ENCODE results near the gene AMN. TPM values are rescaled to one million over a fixed set of nuclear protein-coding genes. Genes with fewer than 3 reads are reported as not detected.
A peak's percentile ranks its signal among the peaks of the same experiment; 100 is the strongest.

AMN gene
- total and polyA plus RNA-seq, 7 experiments from 2014 or later: 0.53 to 11.0 (median 3.8) TPM

GRCh38 chr14:102905116-102906108 lies 17.1 kb upstream of the AMN start:
- DNase-seq (no peak), ATAC-seq (no peak)
- H3K9me3 ChIP-seq (ENCODE audit: control insufficient read depth in 2 of 3, low read length in 3 of 3): no peaks in the 10 kb centered on the region
- ChIA-PET POLR2A (no interaction called here), CTCF (no interaction called here)
- peaks cover 0 to 33% (median 9%) of the 10 kb centered on the region in 5 donors for H3K36me3 Mint-ChIP-seq
- no peaks in the 10 kb centered on the region for H3K27me3 ChIP-seq (ENCODE audit: control insufficient read depth in 2 of 2, insufficient read depth in 2 of 2, low read length in 2 of 2)
- intact Hi-C loops (cut with micrococcal nuclease): no loop called here
- H3K4me3 Mint-ChIP-seq: no peak overlapping the region
- no peaks in the 10 kb centered on the region for H3K9me3 Mint-ChIP-seq
- H3K27ac Mint-ChIP-seq: peak overlapping the region in 5 of 9 donors; percentile 20 to 49 (median 43)
- peaks cover 0 to 62% (median 9%) of the 10 kb centered on the region in 3 experiments for H3K36me3 ChIP-seq (ENCODE audit: control insufficient read depth in 2 of 3, insufficient read depth in 3 of 3, low read length in 3 of 3)
- no peaks in the 10 kb centered on the region for H3K27me3 Mint-ChIP-seq
- H3K4me1 Mint-ChIP-seq: peaks cover 5 to 17% (median 14%) of the 10 kb centered on the region in 7 donors
- no peak overlapping the region for H3K4me3 ChIP-seq (ENCODE audit: low read length)
- H3K27ac ChIP-seq (ENCODE audit: low read depth, low read length): no peak overlapping the region
- peaks cover 5 to 14% of the 10 kb centered on the region in 2 donors for H3K4me1 ChIP-seq (ENCODE audit: control insufficient read depth in 2 of 2, insufficient read depth in 2 of 2, low read length in 2 of 2)

GRCh38 chr14:102906616-102907302 lies 15.7 kb upstream of the AMN start:
- Mint-ChIP-seq H3K27me3 (no peaks in the 10 kb centered on the region), H3K27ac (no peak overlapping the region), H3K36me3 (peaks cover 0 to 38% (median 9%) of the 10 kb centered on the region in 5 donors), H3K9me3 (no peaks in the 10 kb centered on the region), H3K4me1 (peaks cover 1 to 5% (median 2%) of the 10 kb centered on the region in 7 donors), H3K4me3 (no peak overlapping the region)
- Histone ChIP-seq H3K4me3 (ENCODE audit: low read length) (no peak overlapping the region), H3K27me3 (ENCODE audit: control insufficient read depth in 2 of 2, insufficient read depth in 2 of 2, low read length in 2 of 2) (no peaks in the 10 kb centered on the region), H3K9me3 (ENCODE audit: control insufficient read depth in 2 of 3, low read length in 3 of 3) (no peaks in the 10 kb centered on the region), H3K36me3 (ENCODE audit: control insufficient read depth in 2 of 3, insufficient read depth in 3 of 3, low read length in 3 of 3) (peaks cover 0 to 63% (median 9%) of the 10 kb centered on the region in 3 experiments), H3K27ac (ENCODE audit: low read depth, low read length) (no peak overlapping the region), H3K4me1 (ENCODE audit: control insufficient read depth in 2 of 2, insufficient read depth in 2 of 2, low read length in 2 of 2) (peaks cover 3 to 4% of the 10 kb centered on the region in 2 donors)
- intact Hi-C loops (cut with micrococcal nuclease): no loop called here
- ATAC-seq (no peak), DNase-seq (no peak)
- ChIA-PET POLR2A (no interaction called here), CTCF (no interaction called here)

- no peaks in the 10 kb centered on the region for H3K27me3 Mint-ChIP-seq
- H3K27me3 ChIP-seq (ENCODE audit: control insufficient read depth in 2 of 2, insufficient read depth in 2 of 2, low read length in 2 of 2): no peaks in the 10 kb centered on the region
- DNase-seq: no peak
- H3K36me3 Mint-ChIP-seq: peaks cover 0 to 37% (median 9%) of the 10 kb centered on the region in 5 donors
- H3K9me3 ChIP-seq (ENCODE audit: control insufficient read depth in 2 of 3, low read length in 3 of 3): no peaks in the 10 kb centered on the region
- H3K9me3 Mint-ChIP-seq: no peaks in the 10 kb centered on the region
- ChIA-PET POLR2A (no interaction called here), CTCF (no interaction called here)
- H3K4me3 ChIP-seq (ENCODE audit: low read length): no peak overlapping the region
- no peak overlapping the region for H3K27ac ChIP-seq (ENCODE audit: low read depth, low read length)
- no peaks in the 10 kb centered on the region for H3K4me1 ChIP-seq (ENCODE audit: control insufficient read depth in 2 of 2, insufficient read depth in 2 of 2, low read length in 2 of 2)
- H3K36me3 ChIP-seq (ENCODE audit: control insufficient read depth in 2 of 3, insufficient read depth in 3 of 3, low read length in 3 of 3): peaks cover 0 to 69% (median 9%) of the 10 kb centered on the region in 3 experiments
- ATAC-seq: peak; percentile 20
- intact Hi-C loops (cut with micrococcal nuclease): no loop called here
- H3K27ac Mint-ChIP-seq: no peak overlapping the region
- H3K4me3 Mint-ChIP-seq: no peak overlapping the region
- H3K4me1 Mint-ChIP-seq: peaks cover 0 to 5% (median 0%) of the 10 kb centered on the region in 7 donors
These were observed 15.1 kb upstream of the AMN start for GRCh38 chr14:102907303-102907844.

- peaks cover 0 to 30% (median 7%) of the 10 kb centered on the region in 5 donors for H3K36me3 Mint-ChIP-seq
These were observed 14.3 kb upstream of the AMN start for GRCh38 chr14:102907980-102908730.

GRCh38 chr14:102908766-102909455 lies 13.6 kb upstream of the AMN start:
- no peaks in the 10 kb centered on the region for H3K4me1 ChIP-seq (ENCODE audit: control insufficient read depth in 2 of 2, insufficient read depth in 2 of 2, low read length in 2 of 2)
- Mint-ChIP-seq H3K36me3 (peaks cover 0 to 23% (median 7%) of the 10 kb centered on the region in 5 donors), H3K9me3 (no peaks in the 10 kb centered on the region), H3K4me1 (peaks cover 0 to 5% (median 0%) of the 10 kb centered on the region in 7 donors), H3K27ac (peak overlapping the region in 3 of 9 donors; percentile 19 to 60 (median 20)), H3K4me3 (no peak overlapping the region), H3K27me3 (no peaks in the 10 kb centered on the region)
- H3K27ac ChIP-seq (ENCODE audit: low read depth, low read length): no peak overlapping the region
- no peak overlapping the region for H3K4me3 ChIP-seq (ENCODE audit: low read length)
- H3K9me3 ChIP-seq (ENCODE audit: control insufficient read depth in 2 of 3, low read length in 3 of 3): no peaks in the 10 kb centered on the region
- ChIA-PET CTCF (no interaction called here), POLR2A (no interaction called here)
- H3K27me3 ChIP-seq (ENCODE audit: control insufficient read depth in 2 of 2, insufficient read depth in 2 of 2, low read length in 2 of 2): no peaks in the 10 kb centered on the region
- ATAC-seq (no peak), DNase-seq (no peak)
- intact Hi-C loops (cut with micrococcal nuclease): no loop called here
- H3K36me3 ChIP-seq (ENCODE audit: control insufficient read depth in 2 of 3, insufficient read depth in 3 of 3, low read length in 3 of 3): peaks cover 0 to 57% (median 9%) of the 10 kb centered on the region in 3 experiments

More at GRCh38 chr14:102907980-102908730, 14.3 kb upstream of the AMN start:
- H3K4me1 Mint-ChIP-seq: peaks cover 0 to 5% (median 0%) of the 10 kb centered on the region in 7 donors
- intact Hi-C loops (cut with micrococcal nuclease): no loop called here
- no peaks in the 10 kb centered on the region for H3K27me3 ChIP-seq (ENCODE audit: control insufficient read depth in 2 of 2, insufficient read depth in 2 of 2, low read length in 2 of 2)
- H3K4me3 ChIP-seq (ENCODE audit: low read length): no peak overlapping the region
- H3K27ac ChIP-seq (ENCODE audit: low read depth, low read length): no peak overlapping the region
- POLR2A ChIA-PET: no interaction called here
- DNase-seq (no peak), ATAC-seq (no peak)
- H3K4me1 ChIP-seq (ENCODE audit: control insufficient read depth in 2 of 2, insufficient read depth in 2 of 2, low read length in 2 of 2): no peaks in the 10 kb centered on the region
- CTCF ChIA-PET: no interaction called here
- peak overlapping the region in 1 of 9 donors; percentile 49 for H3K27ac Mint-ChIP-seq
- H3K4me3 Mint-ChIP-seq: no peak overlapping the region
- no peaks in the 10 kb centered on the region for H3K9me3 ChIP-seq (ENCODE audit: control insufficient read depth in 2 of 3, low read length in 3 of 3)
- peaks cover 0 to 65% (median 9%) of the 10 kb centered on the region in 3 experiments for H3K36me3 ChIP-seq (ENCODE audit: control insufficient read depth in 2 of 3, insufficient read depth in 3 of 3, low read length in 3 of 3)
- H3K9me3 Mint-ChIP-seq: no peaks in the 10 kb centered on the region
- no peaks in the 10 kb centered on the region for H3K27me3 Mint-ChIP-seq

GRCh38 chr14:102909462-102909861 lies 13.0 kb upstream of the AMN start:
- DNase-seq (no peak), ATAC-seq (no peak)
- Mint-ChIP-seq H3K4me1 (peaks cover 0 to 5% (median 0%) of the 10 kb centered on the region in 7 donors), H3K9me3 (no peaks in the 10 kb centered on the region), H3K27ac (peak overlapping the region in 2 of 9 donors; percentile 19 to 20), H3K36me3 (peaks cover 0 to 23% (median 7%) of the 10 kb centered on the region in 5 donors), H3K4me3 (no peak overlapping the region), H3K27me3 (no peaks in the 10 kb centered on the region)
- CTCF ChIA-PET: no interaction called here
- POLR2A ChIA-PET: no interaction called here
- intact Hi-C loops (cut with micrococcal nuclease): no loop called here
- peaks cover 0 to 53% (median 6%) of the 10 kb centered on the region in 3 experiments for H3K36me3 ChIP-seq (ENCODE audit: control insufficient read depth in 2 of 3, insufficient read depth in 3 of 3, low read length in 3 of 3)
- H3K9me3 ChIP-seq (ENCODE audit: control insufficient read depth in 2 of 3, low read length in 3 of 3): no peaks in the 10 kb centered on the region
- no peaks in the 10 kb centered on the region for H3K4me1 ChIP-seq (ENCODE audit: control insufficient read depth in 2 of 2, insufficient read depth in 2 of 2, low read length in 2 of 2)
- no peaks in the 10 kb centered on the region for H3K27me3 ChIP-seq (ENCODE audit: control insufficient read depth in 2 of 2, insufficient read depth in 2 of 2, low read length in 2 of 2)
- H3K27ac ChIP-seq (ENCODE audit: low read depth, low read length): no peak overlapping the region
- H3K4me3 ChIP-seq (ENCODE audit: low read length): no peak overlapping the region
